ENCODE results near the gene GH1. TPM values are rescaled to one million over a fixed set of nuclear protein-coding genes. Genes with fewer than 3 reads are reported as not detected.
"Not testable (repeated sequence)": the region's sequence is repeated elsewhere in the genome, so short reads cannot be mapped to it uniquely, and the experiment has no call there.

GH1 gene
- total RNA-seq, 1 experiment from 2014 or later = not detected

GRCh38 chr17:63882626-63883126, 36.0 kb downstream of the GH1 start:
- H3K56ac ChIP-seq (ENCODE audit: insufficient read length, low read depth, low read length); H4K5ac ChIP-seq (ENCODE audit: insufficient read length, low read depth, low read length); H3K79me1 ChIP-seq (ENCODE audit: insufficient read depth, low read depth, low read length, poor library complexity, severe bottlenecking); H2BK120ac ChIP-seq (ENCODE audit: low read depth, low read length, poor library complexity, severe bottlenecking); H3K23me2 ChIP-seq (ENCODE audit: insufficient read length, low read depth, low read length, poor library complexity, severe bottlenecking); H2BK12ac ChIP-seq (ENCODE audit: insufficient read length, low read depth, low read length); H2BK5ac ChIP-seq (ENCODE audit: insufficient read length, low read length); H4K91ac ChIP-seq (ENCODE audit: insufficient read length, low read depth, low read length); H3K4me1 ChIP-seq (ENCODE audit: insufficient read depth, low read length); H3K4me2 ChIP-seq (ENCODE audit: insufficient read depth, insufficient read length, low read length); H3K23ac ChIP-seq (ENCODE audit: insufficient read length, low read depth, low read length); H2AFZ ChIP-seq (ENCODE audit: low read length); DNase-seq; H3K4ac ChIP-seq (ENCODE audit: low read depth, low read length); H3K36me3 Mint-ChIP-seq (ENCODE audit: insufficient read depth in 1 of 3, low read depth in 3 of 3); H3K14ac ChIP-seq (ENCODE audit: insufficient read depth, low read length); H3T11ph ChIP-seq (ENCODE audit: low read length); H3K9me3 ChIP-seq (ENCODE audit: control insufficient read depth, low read depth, low read length); H3K27me3 ChIP-seq (ENCODE audit: insufficient read depth, low read length); H4K8ac ChIP-seq (replicated peaks; ENCODE audit: insufficient read length, low read depth, low read length); H3K4me3 Mint-ChIP-seq; H2BK20ac ChIP-seq (ENCODE audit: low read depth, low read length, poor library complexity, severe bottlenecking); H3K27ac ChIP-seq (ENCODE audit: insufficient read length, low read depth, low read length); H2AK5ac ChIP-seq (ENCODE audit: insufficient read length, low read length); H3K79me2 ChIP-seq (ENCODE audit: insufficient read depth, low read length); H3K9ac ChIP-seq (ENCODE audit: extremely low read depth, insufficient read length, low read length); H2BK15ac ChIP-seq (ENCODE audit: low read depth, low read length); H4K20me1 ChIP-seq (ENCODE audit: control insufficient read depth, insufficient read depth, insufficient read length); H3K9me3 Mint-ChIP-seq; H3K27ac Mint-ChIP-seq; H3K27me3 Mint-ChIP-seq (ENCODE audit: low read depth); H3K18ac ChIP-seq (ENCODE audit: insufficient read length, low read depth, low read length): not testable (repeated sequence)
- WGBS (ENCODE audit: extremely low coverage, insufficient read length, low lambda C conversion rate) = no CpG with 5 or more reads among the region's 9 CpGs
- peaks cover 13 to 16% of the 10 kb centered on the region in 2 experiments for H3K4me1 Mint-ChIP-seq
